Ovary (tissue), 3 donors: ENCODE data around the gene ZNF527.

Experiments
- EP300 ChIP-seq: sonication (generic); formaldehyde crosslinking; IDR thresholded peaks from one replicate; pipeline ENCODE4 v1.6.1; 2017; ENCODE audit warnings: antibody characterized with exemption
- POLR2A ChIP-seq: fragments of 450-650 bp; IDR thresholded peaks from one replicate; pipeline ENCODE4 v1.6.1; 2017; ENCODE audit warnings: antibody characterized with exemption, mild to moderate bottlenecking, moderate library complexity
- TF ChIP-seq, protein P1 (sequence below), 3 donors: fragments of 450-650 bp in 2 of 3; fragments of 200-600 bp in 1 of 3; IDR thresholded peaks; one replicate each; pipeline versions ENCODE4 v1.5.1 to v1.8.0; 2016 to 2022; ENCODE audit warnings: antibody characterized with exemption in 3 of 3, mild to moderate bottlenecking in 1 of 3
- donor health status: DM: no; HTN: no; CAD: no.

DNA sequence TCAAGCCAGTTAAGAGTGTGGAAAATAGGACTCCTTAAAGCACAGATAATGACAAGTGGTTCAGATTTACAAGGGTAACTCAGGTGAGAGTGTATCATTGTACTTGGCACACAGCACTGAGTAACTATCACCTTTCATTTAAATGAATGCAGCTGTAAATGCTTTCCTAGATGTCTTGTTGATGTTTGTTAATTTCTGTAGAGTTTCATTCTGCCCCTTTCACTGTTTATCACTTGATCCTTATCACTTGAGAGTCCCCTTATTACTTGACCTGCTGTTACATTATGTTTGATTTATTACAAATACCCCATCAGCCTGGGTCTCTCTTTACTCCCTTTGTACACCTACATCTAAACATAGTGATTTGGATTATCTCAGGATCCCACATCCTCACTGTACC, 38.1 kb upstream of the ZNF527 start:
- TF ChIP-seq, protein P1, sequence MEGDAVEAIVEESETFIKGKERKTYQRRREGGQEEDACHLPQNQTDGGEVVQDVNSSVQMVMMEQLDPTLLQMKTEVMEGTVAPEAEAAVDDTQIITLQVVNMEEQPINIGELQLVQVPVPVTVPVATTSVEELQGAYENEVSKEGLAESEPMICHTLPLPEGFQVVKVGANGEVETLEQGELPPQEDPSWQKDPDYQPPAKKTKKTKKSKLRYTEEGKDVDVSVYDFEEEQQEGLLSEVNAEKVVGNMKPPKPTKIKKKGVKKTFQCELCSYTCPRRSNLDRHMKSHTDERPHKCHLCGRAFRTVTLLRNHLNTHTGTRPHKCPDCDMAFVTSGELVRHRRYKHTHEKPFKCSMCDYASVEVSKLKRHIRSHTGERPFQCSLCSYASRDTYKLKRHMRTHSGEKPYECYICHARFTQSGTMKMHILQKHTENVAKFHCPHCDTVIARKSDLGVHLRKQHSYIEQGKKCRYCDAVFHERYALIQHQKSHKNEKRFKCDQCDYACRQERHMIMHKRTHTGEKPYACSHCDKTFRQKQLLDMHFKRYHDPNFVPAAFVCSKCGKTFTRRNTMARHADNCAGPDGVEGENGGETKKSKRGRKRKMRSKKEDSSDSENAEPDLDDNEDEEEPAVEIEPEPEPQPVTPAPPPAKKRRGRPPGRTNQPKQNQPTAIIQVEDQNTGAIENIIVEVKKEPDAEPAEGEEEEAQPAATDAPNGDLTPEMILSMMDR (IDR thresholded peaks at IDR 0.05) = no peak
- TF ChIP-seq POLR2A (no peak), EP300 (no peak)
